Loucy (cell line): Measurements from ENCODE around the gene COA1.

Experiments used
- H2AFZ ChIP-seq: fragments of 200-600 bp; sonication (generic); 2 replicates; pipeline ENCODE4 v1.6.0; 2016; ENCODE audit warnings: antibody characterized with exemption, mild to moderate bottlenecking, low read length, moderate library complexity
- H3F3A ChIP-seq: fragments of 200-600 bp; 2 replicates; pipeline ENCODE4 v1.6.0; 2016; ENCODE audit warnings: antibody characterized with exemption, low read depth, mild to moderate bottlenecking
- H3K27me3 ChIP-seq: fragments of 200-600 bp; sonication (generic); 2 replicates; pipeline ENCODE4 v1.6.1; 2014; ENCODE audit warnings: low read length, mild to moderate bottlenecking; ENCODE audit not compliant: insufficient read depth, poor library complexity, severe bottlenecking
- H3K36me3 ChIP-seq: fragments of 200-600 bp; sonication (generic); 2 replicates; pipeline ENCODE4 v1.6.1; 2016; ENCODE audit warnings: low read length; ENCODE audit not compliant: insufficient read depth
- H3K4me1 ChIP-seq: fragments of 200-600 bp; sonication (generic); 2 replicates; pipeline ENCODE4 v1.5.1; 2014; ENCODE audit warnings: low read length, mild to moderate bottlenecking; ENCODE audit not compliant: insufficient read depth, poor library complexity, severe bottlenecking
- H3K4me2 ChIP-seq: fragments of 200-600 bp; sonication (generic); 2 replicates; pipeline ENCODE4 v1.6.0; 2014; ENCODE audit warnings: antibody characterized with exemption, low read length, low read depth, mild to moderate bottlenecking; ENCODE audit not compliant: poor library complexity, severe bottlenecking
- H3K4me3 ChIP-seq: fragments of 200-600 bp; sonication (generic); 2 replicates; pipeline ENCODE4 v1.5.1; 2014; ENCODE audit warnings: low read length, mild to moderate bottlenecking, mixed read lengths; ENCODE audit not compliant: poor library complexity, severe bottlenecking
- H3K79me2 ChIP-seq: fragments of 200-600 bp; sonication (generic); 2 replicates; pipeline ENCODE4 v1.6.1; 2014; ENCODE audit warnings: low read length; ENCODE audit not compliant: insufficient read depth
- H3K9ac ChIP-seq: fragments of 200-600 bp; sonication (generic); 2 replicates; pipeline ENCODE4 v1.6.0; 2014; ENCODE audit warnings: mild to moderate bottlenecking, low read depth, low read length, moderate library complexity; ENCODE audit not compliant: poor library complexity, severe bottlenecking
- H3K9me2 ChIP-seq: fragments of 200-600 bp; sonication (generic); replicated peaks from 2 replicates; pipeline ENCODE4 v1.6.1; 2016; ENCODE audit warnings: low read depth, low read length, mixed read lengths
- H3K9me3 ChIP-seq: fragments of 200-600 bp; sonication (generic); 2 replicates; pipeline ENCODE4 v1.6.1; 2014; ENCODE audit warnings: mild to moderate bottlenecking, antibody characterized with exemption, low read length, low read depth; ENCODE audit not compliant: insufficient read depth
- H4K20me1 ChIP-seq: fragments of 200-600 bp; sonication (generic); 2 replicates; pipeline ENCODE4 v1.6.0; 2014; ENCODE audit warnings: antibody characterized with exemption, low read length, mild to moderate bottlenecking; ENCODE audit not compliant: insufficient read depth, poor library complexity, severe bottlenecking
- CTCF ChIP-seq: fragments of 200-600 bp; sonication (generic); conservative IDR thresholded peaks from 2 replicates; pipeline ENCODE4 v1.5.1; 2014; ENCODE audit warnings: mild to moderate bottlenecking, antibody characterized with exemption, low read length
- EZH2phosphoT487 ChIP-seq: fragments of 200-600 bp; IDR thresholded peaks from 2 replicates; pipeline ENCODE4 v1.6.1; 2018; ENCODE audit warnings: antibody characterized with exemption, mild to moderate bottlenecking, moderate library complexity, borderline replicate concordance

The COA1 gene

GRCh38 chr7:43725251-43725650 lies 4.1 kb downstream of the COA1 start:
- H2AFZ ChIP-seq, result no peak overlapping the region
- TF ChIP-seq CTCF (no peak), EZH2phosphoT487 (no peak)
- H3K9ac ChIP-seq, result no peak overlapping the region
- peaks cover 35% of the 10 kb centered on the region for H3K4me1 ChIP-seq
- no peaks in the 10 kb centered on the region for H3K9me2 ChIP-seq
- H3K79me2 ChIP-seq, result peaks cover 79% of the 10 kb centered on the region
- no peak overlapping the region for H3K4me3 ChIP-seq
- H3K9me3 ChIP-seq, result no peaks in the 10 kb centered on the region
- no peaks in the 10 kb centered on the region for H3K36me3 ChIP-seq
- no peaks in the 10 kb centered on the region for H3F3A ChIP-seq
- peaks cover 29% of the 10 kb centered on the region for H4K20me1 ChIP-seq
- no peaks in the 10 kb centered on the region for H3K27me3 ChIP-seq
- H3K4me2 ChIP-seq, result peak overlapping the region; percentile 8

GRCh38 chr7:43723007-43723341 lies 6.3 kb downstream of the COA1 start:
- H2AFZ ChIP-seq, result no peak overlapping the region
- no peak for TF ChIP-seq EZH2phosphoT487
- TF ChIP-seq CTCF, result no peak
- H3K4me3 ChIP-seq, result no peak overlapping the region
- no peak overlapping the region for H3K9ac ChIP-seq
- no peaks in the 10 kb centered on the region for H3K9me2 ChIP-seq
- H3K79me2 ChIP-seq, result peaks cover 88% of the 10 kb centered on the region
- peaks cover 35% of the 10 kb centered on the region for H4K20me1 ChIP-seq
- peak overlapping the region; percentile 21 for H3K4me2 ChIP-seq
- no peaks in the 10 kb centered on the region for H3K27me3 ChIP-seq
- peaks cover 28% of the 10 kb centered on the region for H3K4me1 ChIP-seq
- no peaks in the 10 kb centered on the region for H3K9me3 ChIP-seq
- no peaks in the 10 kb centered on the region for H3K36me3 ChIP-seq
- H3F3A ChIP-seq, result no peaks in the 10 kb centered on the region

GRCh38 chr7:43721193-43721806 lies 8.0 kb downstream of the COA1 start:
- no peaks in the 10 kb centered on the region for H3K36me3 ChIP-seq
- H3K4me2 ChIP-seq, result no peak overlapping the region
- H3F3A ChIP-seq, result no peaks in the 10 kb centered on the region
- no peak overlapping the region for H2AFZ ChIP-seq
- H4K20me1 ChIP-seq, result peaks cover 22% of the 10 kb centered on the region
- TF ChIP-seq EZH2phosphoT487 (no peak), CTCF (peak; percentile 81)
- no peaks in the 10 kb centered on the region for H3K9me2 ChIP-seq
- H3K9me3 ChIP-seq, result no peaks in the 10 kb centered on the region
- no peak overlapping the region for H3K9ac ChIP-seq
- H3K27me3 ChIP-seq, result no peaks in the 10 kb centered on the region
- H3K79me2 ChIP-seq, result peaks cover 86% of the 10 kb centered on the region
- peaks cover 13% of the 10 kb centered on the region for H3K4me1 ChIP-seq
- H3K4me3 ChIP-seq, result no peak overlapping the region
